T-cell (primary cell): ENCODE measurements around the gene METTL26. TPM values are rescaled to one million over a fixed set of nuclear protein-coding genes. Genes with fewer than 3 reads are reported as not detected.

Source experiments
- ATAC-seq, 4 experiments: fragments of 200-7000 bp in 3 of 4; fragments of 150-1000 bp in 1 of 4; cut with Tn5 transposase; replicated peaks in 1 of 4; 1 replicate in 3 of 4; 2 replicates in 1 of 4; pipeline ENCODE4 v1.10.0; 2021; ENCODE audit warnings: moderate library complexity in 3 of 4, mild to moderate bottlenecking in 2 of 4, moderate number of reproducible peaks in 1 of 4
- CTCF ChIA-PET, 2 donors: fragments of 300-600 bp; sonication (Branson Sonifier 250); formaldehyde crosslinking; loops; one replicate each; lab custom pipeline; 2022; ENCODE audit warnings: antibody characterized with exemption in 2 of 2; lab: Charles Lee
- POLR2A ChIA-PET, 2 donors: fragments of 300-600 bp; sonication (Branson Sonifier 250); formaldehyde crosslinking; loops; one replicate each; lab custom pipeline; 2022; ENCODE audit warnings: antibody characterized with exemption in 2 of 2; lab: Charles Lee
- DNase-seq, 35 experiments: peaks; one replicate each; pipeline versions ENCODE4 v3.0.0 to v3.0.0-alpha.2; 2013 to 2023
- H3K27ac ChIP-seq: one replicate; pipeline ENCODE4 v1.5.1; 2013; ENCODE audit warnings: low read length
- H3K27me3 ChIP-seq, 2 experiments: replicated peaks in 1 of 2; 1 replicate in 1 of 2; 2 replicates in 1 of 2; pipeline versions ENCODE4 v1.6.1 to v1.7.0; 2013; ENCODE audit warnings: low read length in 1 of 2, mixed read lengths in 1 of 2; ENCODE audit not compliant: control insufficient read depth in 2 of 2, insufficient read depth in 2 of 2; ENCODE audit errors: extremely low read depth in 1 of 2
- H3K36me3 ChIP-seq, 2 donors: 1 replicate in 1 of 2; 2 replicates in 1 of 2; pipeline versions ENCODE4 v1.6.1 to v1.7.0; 2013; ENCODE audit warnings: low read length in 1 of 2; ENCODE audit not compliant: control insufficient read depth in 2 of 2, insufficient read depth in 1 of 2; ENCODE audit errors: extremely low read depth in 1 of 2
- H3K4me1 ChIP-seq, 2 experiments: 1 replicate in 1 of 2; 2 replicates in 1 of 2; pipeline versions ENCODE4 v1.6.1 to v1.7.0; 2013; ENCODE audit warnings: low read length in 2 of 2, mixed read lengths in 1 of 2; ENCODE audit not compliant: insufficient read depth in 2 of 2, control insufficient read depth in 1 of 2; ENCODE audit errors: extremely low read depth in 1 of 2
- H3K4me3 ChIP-seq, 2 donors: 1 replicate in 1 of 2; 2 replicates in 1 of 2; pipeline versions ENCODE4 v1.5.1 to v1.7.0; 2013; ENCODE audit warnings: mild to moderate bottlenecking in 2 of 2, low read length in 1 of 2, moderate library complexity in 1 of 2; ENCODE audit not compliant: control insufficient read depth in 1 of 2; ENCODE audit errors: extremely low read depth in 1 of 2
- H3K9me3 ChIP-seq: 2 replicates; pipeline ENCODE4 v1.7.0; 2013
- H3K27ac Mint-ChIP-seq, 2 donors: one replicate each; pipeline ENCODE4 v1.8.0; 2020 to 2021; ENCODE audit warnings: mild to moderate bottlenecking in 2 of 2, mixed read lengths in 2 of 2
- H3K27me3 Mint-ChIP-seq, 2 donors: one replicate each; pipeline ENCODE4 v1.8.0; 2021 to 2022; ENCODE audit warnings: mixed read lengths in 2 of 2
- H3K36me3 Mint-ChIP-seq: one replicate; pipeline ENCODE4 v1.8.0; 2021; ENCODE audit warnings: mixed read lengths
- H3K4me1 Mint-ChIP-seq, 3 donors: one replicate each; pipeline ENCODE4 v1.8.0; 2020 to 2022; ENCODE audit warnings: mixed read lengths in 3 of 3, mild to moderate bottlenecking in 1 of 3
- H3K4me3 Mint-ChIP-seq, 3 donors: one replicate each; pipeline ENCODE4 v1.8.0; 2020 to 2022; ENCODE audit warnings: mild to moderate bottlenecking in 3 of 3, mixed read lengths in 3 of 3, moderate library complexity in 3 of 3
- H3K9me3 Mint-ChIP-seq, 3 donors: one replicate each; pipeline ENCODE4 v1.8.0; 2020 to 2022; ENCODE audit warnings: mixed read lengths in 3 of 3
- WGBS: methylation state at CpG from one replicate; pipeline ENCODE4 v1.1.5; 2013; ENCODE audit warnings: missing lambda C conversion rate; ENCODE audit not compliant: insufficient coverage; 5-methylcytosine and 5-hydroxymethylcytosine counted together
- total RNA-seq, 35 experiments: library from RNA in 6 of 35; stranded (reverse) in 6 of 35; fragments of 120-200 nt in 1 of 35; gene quantifications; one replicate each; pipeline versions ENCODE4 v1.2.1 to v1.2.4 and lab custom pipeline; 2013 to 2026

Gene METTL26
- total RNA-seq, 5 donors from 2014 or later (not counting 1 experiment from before 2014, with no cell fraction given) = 42.1 to 94.0 (median 87.2) TPM

GRCh38 chr16:681746-682427 lies 45.8 kb upstream of the METTL26 start:
- Histone ChIP-seq H3K9me3 (no peaks in the 10 kb centered on the region), H3K4me3 (no peak overlapping the region), H3K27ac (no peak overlapping the region), H3K36me3 (peaks cover 5 to 26% of the 10 kb centered on the region in 2 donors), H3K4me1 (peaks cover 2 to 73% of the 10 kb centered on the region in 2 experiments), H3K27me3 (peaks cover 0 to 6% of the 10 kb centered on the region in 2 experiments)
- ATAC-seq = no peak
- H3K27me3 Mint-ChIP-seq = no peaks in the 10 kb centered on the region
- H3K36me3 Mint-ChIP-seq = peaks cover 4% of the 10 kb centered on the region
- H3K9me3 Mint-ChIP-seq = no peaks in the 10 kb centered on the region
- peak overlapping the region; percentile 68 to 77 (median 71) for H3K4me3 Mint-ChIP-seq
- H3K4me1 Mint-ChIP-seq = peaks cover 17 to 45% (median 38%) of the 10 kb centered on the region in 3 donors
- ChIA-PET POLR2A (no interaction called here), CTCF (no interaction called here)
- WGBS = 81% methylated on average over 20 of the region's 28 CpGs
- H3K27ac Mint-ChIP-seq = peak overlapping the region; percentile 57 to 69
- DNase-seq = no peak

- CTCF ChIA-PET = interaction anchor here in 1 of 2 donors (0.6 kb wide), 1 partner anchor 699 kb away, joined by 5 read pairs; no protein-coding TSS in a partner anchor
- Histone ChIP-seq H3K36me3 (peaks cover 5 to 20% of the 10 kb centered on the region in 2 donors), H3K9me3 (no peaks in the 10 kb centered on the region), H3K27me3 (peaks cover 0 to 14% of the 10 kb centered on the region in 2 experiments), H3K4me1 (peaks cover 2 to 76% of the 10 kb centered on the region in 2 experiments), H3K4me3 (peak overlapping the region; percentile 58 to 80), H3K27ac (peak overlapping the region; percentile 35)
- Mint-ChIP-seq H3K36me3 (peaks cover 4% of the 10 kb centered on the region), H3K9me3 (no peaks in the 10 kb centered on the region), H3K4me3 (peak overlapping the region; percentile 68 to 77 (median 71)), H3K4me1 (peaks cover 15 to 47% (median 41%) of the 10 kb centered on the region in 3 donors), H3K27ac (peak overlapping the region; percentile 57 to 69), H3K27me3 (no peaks in the 10 kb centered on the region)
- POLR2A ChIA-PET = interaction anchor here in 1 of 2 donors (0.6 kb wide), 1 partner anchor 18 kb away, joined by 3 read pairs; no protein-coding TSS in a partner anchor
- WGBS = 44% methylated on average over 34 of the region's 44 CpGs
- ATAC-seq (no peak), DNase-seq (peak in 1 of 35 experiments; percentile 34)
Observed at GRCh38 chr16:680967-681745, 45.1 kb upstream of the METTL26 start.

- CTCF ChIA-PET = interaction anchor here in 1 of 2 donors (0.6 kb wide), 1 partner anchor 700 kb away, joined by 5 read pairs; no protein-coding TSS in a partner anchor
Observed at GRCh38 chr16:680625-680945, 44.5 kb upstream of the METTL26 start.

GRCh38 chr16:679814-680624 lies 43.9 kb upstream of the METTL26 start, which contains the start of gene STUB1:
TSS of gene STUB1 (plus strand) at chr16:680410. CDS start at chr16:680526, 116 bp downstream.
- 0% methylated on average over 78 of the region's 91 CpGs for WGBS
- ChIA-PET POLR2A (interaction anchor here in 1 of 2 donors (0.5 kb wide), 1 partner anchor 11 kb away, joined by 5 read pairs; no protein-coding TSS in a partner anchor), CTCF (interaction anchor here in 1 of 2 donors (0.6 kb wide), 1 partner anchor 700 kb away, joined by 5 read pairs; no protein-coding TSS in a partner anchor)
- Mint-ChIP-seq H3K4me1 (peaks cover 12 to 45% (median 42%) of the 10 kb centered on the region in 3 donors), H3K36me3 (peaks cover 4% of the 10 kb centered on the region), H3K27me3 (peaks cover 0 to 4% of the 10 kb centered on the region in 2 donors), H3K27ac (peak within 1 kb of the TSS; percentile 79 to 90), H3K4me3 (peak within 1 kb of the TSS; percentile 77 to 82 (median 81)), H3K9me3 (no peaks in the 10 kb centered on the region)
- ATAC-seq (peak; percentile 57 to 69 (median 60)), DNase-seq (peak; percentile 55 to 93 (median 76))
- H3K4me1 ChIP-seq = peaks cover 2 to 75% of the 10 kb centered on the region in 2 experiments
- H3K9me3 ChIP-seq = no peaks in the 10 kb centered on the region
- peaks cover 5 to 20% of the 10 kb centered on the region in 2 donors for H3K36me3 ChIP-seq
- H3K4me3 ChIP-seq = peak within 1 kb of the TSS; percentile 58 to 80
- peak within 1 kb of the TSS; percentile 69 for H3K27ac ChIP-seq
- peaks cover 0 to 19% of the 10 kb centered on the region in 2 experiments for H3K27me3 ChIP-seq

More at GRCh38 chr16:680625-680945, 44.5 kb upstream of the METTL26 start:
- POLR2A ChIA-PET = interaction anchor here in 1 of 2 donors (0.6 kb wide), 1 partner anchor 17 kb away, joined by 3 read pairs; no protein-coding TSS in a partner anchor
- H3K27me3 ChIP-seq = peaks cover 0 to 15% of the 10 kb centered on the region in 2 experiments
- peak overlapping the region; percentile 58 to 80 for H3K4me3 ChIP-seq
- ATAC-seq (no peak), DNase-seq (no peak)
- H3K9me3 Mint-ChIP-seq = no peaks in the 10 kb centered on the region
- H3K27ac ChIP-seq = peak overlapping the region; percentile 35
- H3K4me3 Mint-ChIP-seq = peak overlapping the region; percentile 68 to 77 (median 71)
- no peaks in the 10 kb centered on the region for H3K27me3 Mint-ChIP-seq
- peaks cover 12 to 42% (median 40%) of the 10 kb centered on the region in 3 donors for H3K4me1 Mint-ChIP-seq
- peaks cover 5 to 20% of the 10 kb centered on the region in 2 donors for H3K36me3 ChIP-seq
- H3K4me1 ChIP-seq = peaks cover 2 to 76% of the 10 kb centered on the region in 2 experiments
- H3K9me3 ChIP-seq = no peaks in the 10 kb centered on the region
- H3K27ac Mint-ChIP-seq = peak overlapping the region; percentile 16 to 39
- peaks cover 4% of the 10 kb centered on the region for H3K36me3 Mint-ChIP-seq
- under 1% methylated on average over 37 of the region's 38 CpGs for WGBS

- H3K27ac Mint-ChIP-seq = peak overlapping the region; percentile 74
- peaks cover 0 to 73% of the 10 kb centered on the region in 2 experiments for H3K4me1 ChIP-seq
- CTCF ChIA-PET = interaction anchor here in 1 of 2 donors (0.6 kb wide), 1 partner anchor 96 kb away, joined by 4 read pairs; no protein-coding TSS in a partner anchor
- no peaks in the 10 kb centered on the region for H3K9me3 Mint-ChIP-seq
- peak overlapping the region; percentile 41 for H3K27ac ChIP-seq
- peak overlapping the region; percentile 72 to 79 (median 77) for H3K4me3 Mint-ChIP-seq
- H3K36me3 ChIP-seq = peaks cover 5 to 20% of the 10 kb centered on the region in 2 donors
- POLR2A ChIA-PET = interaction anchor here (0.5 to 0.6 kb wide), 2 partner anchors 10 to 294 kb away, joined by 4 to 5 read pairs; no protein-coding TSS in a partner anchor
- H3K4me3 ChIP-seq = peak overlapping the region; percentile 49 to 53
- H3K27me3 Mint-ChIP-seq = peaks cover 0 to 6% of the 10 kb centered on the region in 2 donors
- no peaks in the 10 kb centered on the region for H3K9me3 ChIP-seq
- H3K4me1 Mint-ChIP-seq = peaks cover 12 to 44% (median 43%) of the 10 kb centered on the region in 3 donors
- H3K36me3 Mint-ChIP-seq = peaks cover 4% of the 10 kb centered on the region
- ATAC-seq (peak in 3 of 4 experiments; percentile 3 to 14 (median 4)), DNase-seq (peak in 20 of 35 experiments; percentile 24 to 51 (median 35))
- peaks cover 0 to 25% of the 10 kb centered on the region in 2 experiments for H3K27me3 ChIP-seq
- WGBS = 28% methylated on average over 46 of the region's 52 CpGs
Observed at GRCh38 chr16:678858-679813, 43.0 kb upstream of the METTL26 start.
